ENCODE measurements around the gene UQCC2.

GRCh38 chr6:33692760-33693158 lies 18.7 kb downstream of the UQCC2 start:
- TF ChIP-seq CTCF (conservative IDR thresholded peaks at IDR 0.05) (no peak), ZFX (IDR thresholded peaks at IDR 0.05) (no peak)

Data from C4-2B (cell line).